Karpas-422 (cell line): ENCODE results near the gene DCAF7. TPM values are rescaled to one million over a fixed set of nuclear protein-coding genes. Genes with fewer than 3 reads are reported as not detected.
A peak's percentile ranks its signal among the peaks of the same experiment; 100 is the strongest.

ENCODE experiments used
- DNase-seq: peaks from one replicate; pipeline ENCODE4 v3.0.0-alpha.2; 2015
- H2AFZ ChIP-seq: fragments of 200-600 bp; sonication (generic); 2 replicates; pipeline ENCODE4 v1.6.1; 2014; ENCODE audit warnings: antibody characterized with exemption, low read length, mixed read lengths
- H3K27ac ChIP-seq: fragments of 200-600 bp; sonication (generic); 2 replicates; pipeline ENCODE4 v1.5.1; 2014; ENCODE audit warnings: mild to moderate bottlenecking, low read length, moderate library complexity
- H3K27me3 ChIP-seq: fragments of 200-600 bp; sonication (generic); 2 replicates; pipeline ENCODE4 v1.6.1; 2014; ENCODE audit warnings: low read length, mixed read lengths
- H3K36me3 ChIP-seq: fragments of 200-600 bp; sonication (generic); 2 replicates; pipeline ENCODE4 v1.6.1; 2014; ENCODE audit warnings: low read length, mixed read lengths; ENCODE audit not compliant: insufficient read depth
- H3K4me1 ChIP-seq: fragments of 200-600 bp; sonication (generic); 2 replicates; pipeline ENCODE4 v1.6.1; 2014; ENCODE audit warnings: mild to moderate bottlenecking, low read length, mixed read lengths
- H3K4me2 ChIP-seq: fragments of 200-600 bp; sonication (generic); 2 replicates; pipeline ENCODE4 v1.6.1; 2014; ENCODE audit warnings: low read length, low read depth, mild to moderate bottlenecking; ENCODE audit not compliant: poor library complexity, severe bottlenecking
- H3K4me3 ChIP-seq: fragments of 200-600 bp; sonication (generic); 2 replicates; pipeline ENCODE4 v1.5.1; 2014; ENCODE audit warnings: mild to moderate bottlenecking, antibody characterized with exemption, low read length, mixed read lengths
- H3K79me2 ChIP-seq: fragments of 200-600 bp; sonication (generic); 2 replicates; pipeline ENCODE4 v1.6.1; 2014; ENCODE audit warnings: mild to moderate bottlenecking, low read length, mixed read lengths
- H3K9ac ChIP-seq: fragments of 200-600 bp; sonication (generic); 2 replicates; pipeline ENCODE4 v1.6.0; 2014; ENCODE audit warnings: low read length
- H3K9me2 ChIP-seq: fragments of 200-600 bp; sonication (generic), shearing (Covaris generic); replicated peaks from 2 replicates; pipeline ENCODE4 v1.6.0; 2014; ENCODE audit warnings: mild to moderate bottlenecking, low read length, moderate library complexity; ENCODE audit not compliant: insufficient read depth
- H3K9me3 ChIP-seq: fragments of 300-700, 200-600 bp; sonication (generic); 2 replicates; pipeline ENCODE4 v1.6.1; 2014; ENCODE audit warnings: low read length, mixed read lengths
- H4K20me1 ChIP-seq: fragments of 200-600 bp; sonication (generic); 2 replicates; pipeline ENCODE4 v1.6.1; 2014; ENCODE audit warnings: mild to moderate bottlenecking, antibody characterized with exemption, low read length, low read depth; ENCODE audit not compliant: insufficient read depth
- total RNA-seq: library from RNA; depleted of rRNA; stranded (reverse); fragments of >200 nt; shearing (Covaris generic); gene quantifications from 2 replicates; pipeline ENCODE4 v1.2.3, GENCODE V29; 2014; ENCODE audit warnings: low replicate concordance

DCAF7 gene
- total RNA-seq, 1 experiment from 2014 or later, result 72.3 TPM

DNA sequence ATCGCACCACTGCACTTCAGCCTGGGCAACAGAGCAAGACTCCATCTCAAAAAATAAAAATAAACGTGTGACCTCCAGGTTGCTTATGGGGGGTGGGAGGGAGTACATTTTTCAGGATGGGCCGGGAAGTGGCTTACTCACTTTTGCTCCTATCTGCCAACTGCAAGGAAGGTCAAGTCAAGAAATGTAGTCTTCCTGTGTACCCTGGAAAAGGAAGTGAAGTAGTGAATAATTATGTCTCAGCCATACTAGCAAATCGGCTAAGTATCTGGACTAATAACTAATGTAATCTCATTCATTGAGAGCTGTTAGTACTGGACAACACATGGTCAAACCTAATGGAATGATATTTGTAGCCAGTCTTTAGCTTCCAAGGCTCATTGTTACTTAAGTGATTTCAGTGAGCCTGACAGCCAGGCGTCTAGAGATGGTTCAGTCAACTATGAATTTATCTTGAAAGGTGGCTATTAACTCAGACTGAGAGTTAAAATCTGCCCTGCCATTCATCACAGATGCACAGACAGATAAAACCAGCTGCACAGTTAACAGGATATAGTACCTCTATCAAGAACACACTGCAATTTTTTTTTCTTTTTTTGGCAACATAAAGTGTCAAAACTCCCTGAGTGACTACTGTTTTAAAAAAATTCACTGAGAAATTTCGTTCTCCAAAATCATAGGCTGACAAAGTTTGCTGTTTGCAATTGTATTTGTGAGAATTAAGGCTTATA is 46.7 kb downstream of the DCAF7 start:
- H3K4me1 ChIP-seq, result peaks cover 14% of the 10 kb centered on the region
- DNase-seq, result no peak
- H3K36me3 ChIP-seq, result peaks cover 7% of the 10 kb centered on the region; the same call in 1 of the 2 replicates
- no peaks in the 10 kb centered on the region for H3K9me2 ChIP-seq
- no peaks in the 10 kb centered on the region for H4K20me1 ChIP-seq
- H3K79me2 ChIP-seq, result peaks cover 13% of the 10 kb centered on the region
- H3K9me3 ChIP-seq, result no peaks in the 10 kb centered on the region
- H3K27ac ChIP-seq, result peak overlapping the region; percentile 16
- no peaks in the 10 kb centered on the region for H3K27me3 ChIP-seq
- H2AFZ ChIP-seq, result no peak overlapping the region
- H3K4me3 ChIP-seq, result no peak overlapping the region
- no peak overlapping the region for H3K9ac ChIP-seq
- H3K4me2 ChIP-seq, result no peak overlapping the region

DNA sequence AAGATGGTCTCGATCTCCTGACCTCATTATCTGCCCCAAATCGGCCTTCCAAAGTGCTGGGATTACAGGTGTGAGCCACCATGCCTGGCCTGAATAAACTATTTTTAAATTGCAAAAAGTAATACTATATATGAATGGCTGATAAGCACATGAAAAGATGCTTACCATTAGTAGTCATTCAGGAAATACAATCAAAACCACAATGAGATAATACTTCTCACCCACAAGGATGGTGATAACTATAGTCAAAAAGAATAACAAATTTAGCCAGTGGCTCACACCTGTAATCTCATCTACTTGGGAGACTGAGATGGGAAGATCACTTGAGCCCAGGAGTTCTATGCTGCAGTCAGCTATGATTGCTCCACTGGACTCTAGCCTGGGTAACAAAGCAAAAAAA is 48.0 kb downstream of the DCAF7 start:
- no peak overlapping the region for H3K9ac ChIP-seq
- no peak for DNase-seq

DNA sequence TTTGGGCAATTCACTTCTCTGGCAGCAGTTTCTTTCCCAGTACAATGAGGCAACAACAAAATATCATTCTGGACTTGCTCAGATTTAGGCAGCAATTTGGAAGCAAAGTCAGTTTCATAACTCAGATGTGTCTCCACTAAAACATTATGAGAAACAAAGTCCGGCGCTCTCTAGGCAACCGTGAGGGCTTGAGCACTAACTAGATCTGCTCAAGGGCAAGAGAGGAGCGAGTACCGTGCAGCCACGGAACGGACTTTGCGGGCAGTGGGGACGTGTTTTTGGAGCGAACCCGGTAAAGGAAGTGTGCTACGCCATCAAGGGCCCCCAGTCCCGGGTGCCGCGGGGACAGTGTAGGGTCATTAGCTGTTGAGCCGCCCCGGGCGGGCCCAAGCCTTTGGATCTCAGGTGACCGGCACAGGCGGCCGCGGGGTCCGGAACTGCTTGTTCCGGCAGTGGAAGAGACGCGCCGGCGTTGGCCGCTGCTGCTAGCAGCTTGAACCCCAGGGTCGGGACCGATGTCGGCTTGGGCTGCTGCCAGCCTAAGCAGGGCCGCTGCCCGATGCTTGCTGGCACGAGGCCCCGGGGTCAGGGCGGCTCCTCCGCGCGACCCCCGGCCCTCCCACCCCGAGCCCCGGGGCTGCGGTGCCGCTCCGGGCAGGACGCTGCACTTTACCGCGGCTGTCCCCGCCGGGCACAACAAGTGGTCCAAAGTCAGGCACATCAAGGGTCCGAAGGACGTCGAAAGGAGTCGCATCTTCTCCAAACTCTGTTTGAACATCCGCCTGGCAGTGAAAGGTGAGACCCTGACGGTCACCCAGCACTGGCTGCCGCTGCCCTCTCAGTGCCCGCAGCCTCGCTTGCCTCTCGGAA is 50.5 kb downstream of the DCAF7 start, which contains the start of gene TACO1:
TSS of gene TACO1 (plus strand) at position 327 of the 870 bp plus-strand sequence. CDS start at position 516, 189 bp downstream.
- Histone ChIP-seq H3K4me2 (peak within 1 kb of the TSS; percentile 94), H2AFZ (peak within 1 kb of the TSS; percentile 90), H3K36me3 (0 out of 2 replicates have a peak, but pooled peaks cover under 1% of the 10 kb centered on the region), H3K4me3 (peak within 1 kb of the TSS; percentile 91), H3K9me2 (no peaks in the 10 kb centered on the region), H3K9me3 (no peaks in the 10 kb centered on the region), H4K20me1 (no peaks in the 10 kb centered on the region), H3K27me3 (no peaks in the 10 kb centered on the region), H3K27ac (peak within 1 kb of the TSS; percentile 59; the same call in 1 of the 2 replicates), H3K79me2 (peaks cover 16% of the 10 kb centered on the region), H3K9ac (peak within 1 kb of the TSS; percentile 86), H3K4me1 (peaks cover 17% of the 10 kb centered on the region)
- DNase-seq, result peak; percentile 95

More for the DNA sequence above, 48.0 kb downstream of the DCAF7 start:
- Histone ChIP-seq H3K9me2 (no peaks in the 10 kb centered on the region), H3K4me1 (peaks cover 17% of the 10 kb centered on the region), H3K4me3 (no peak overlapping the region), H2AFZ (no peak overlapping the region), H3K36me3 (peaks cover under 1% of the 10 kb centered on the region; the same call in 1 of the 2 replicates), H3K27ac (no peak overlapping the region), H3K4me2 (no peak overlapping the region), H3K9me3 (no peaks in the 10 kb centered on the region), H3K79me2 (peaks cover 16% of the 10 kb centered on the region), H3K27me3 (no peaks in the 10 kb centered on the region), H4K20me1 (no peaks in the 10 kb centered on the region)

DNA sequence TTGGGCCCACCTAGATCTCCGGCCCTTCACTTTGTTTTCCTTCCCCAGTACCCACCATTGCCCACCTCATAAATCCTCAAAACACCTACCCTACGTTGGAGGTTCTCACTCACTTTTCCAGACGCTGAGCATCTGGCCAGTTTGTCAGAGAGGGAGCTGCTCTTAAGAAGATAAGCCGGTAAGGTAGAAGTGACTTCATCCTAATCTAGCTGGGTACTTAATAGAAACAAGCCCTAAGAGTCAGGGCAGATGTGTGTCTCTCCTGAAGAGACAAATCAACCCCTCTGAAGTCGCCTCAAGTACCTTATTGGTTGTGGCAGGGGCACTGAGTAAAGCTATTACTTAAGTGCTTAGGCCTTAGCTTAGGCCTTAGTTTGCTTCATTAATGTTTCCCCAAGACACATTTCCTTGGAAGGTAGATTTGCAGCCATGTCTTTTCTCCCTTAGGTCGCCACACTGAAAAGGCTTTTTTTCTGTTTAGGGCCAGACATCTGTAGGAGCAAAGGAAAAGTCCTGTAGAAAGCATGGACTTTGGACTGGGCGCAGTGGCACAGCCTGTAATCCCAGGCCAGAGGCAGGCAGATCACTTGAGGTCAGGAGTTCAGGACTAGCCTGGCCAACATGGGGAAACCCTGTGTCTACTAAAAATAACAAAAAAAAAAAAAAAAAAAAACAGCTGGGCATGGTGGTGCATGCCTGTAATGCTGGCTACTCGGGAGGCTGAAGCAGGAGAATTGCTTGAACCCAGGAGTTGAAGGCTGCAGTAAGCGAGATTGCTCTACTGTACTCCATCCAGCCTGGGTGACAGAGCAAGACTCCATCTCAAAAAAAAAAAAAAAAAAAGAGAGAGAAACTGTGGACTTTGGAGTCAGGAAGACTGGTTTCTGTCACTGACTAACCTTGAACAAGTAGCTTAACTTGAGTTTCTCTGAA is 51.4 kb downstream of the DCAF7 start:
- peak overlapping the region; percentile 86 for H3K9ac ChIP-seq
- no peaks in the 10 kb centered on the region for H4K20me1 ChIP-seq
- H3K9me2 ChIP-seq, result no peaks in the 10 kb centered on the region
- H2AFZ ChIP-seq, result peak overlapping the region; percentile 6; the same call in 1 of the 2 replicates
- no peaks in the 10 kb centered on the region for H3K27me3 ChIP-seq
- no peaks in the 10 kb centered on the region for H3K9me3 ChIP-seq
- peaks cover 17% of the 10 kb centered on the region for H3K4me1 ChIP-seq
- H3K79me2 ChIP-seq, result peaks cover 16% of the 10 kb centered on the region
- no peak overlapping the region; the same call in 1 of the 2 replicates for H3K27ac ChIP-seq
- peak overlapping the region; percentile 91 for H3K4me3 ChIP-seq
- H3K36me3 ChIP-seq, result 0 out of 2 replicates have a peak, but pooled peaks cover 4% of the 10 kb centered on the region
- H3K4me2 ChIP-seq, result peak overlapping the region; percentile 94
- peak; percentile 58 for DNase-seq

DNA sequence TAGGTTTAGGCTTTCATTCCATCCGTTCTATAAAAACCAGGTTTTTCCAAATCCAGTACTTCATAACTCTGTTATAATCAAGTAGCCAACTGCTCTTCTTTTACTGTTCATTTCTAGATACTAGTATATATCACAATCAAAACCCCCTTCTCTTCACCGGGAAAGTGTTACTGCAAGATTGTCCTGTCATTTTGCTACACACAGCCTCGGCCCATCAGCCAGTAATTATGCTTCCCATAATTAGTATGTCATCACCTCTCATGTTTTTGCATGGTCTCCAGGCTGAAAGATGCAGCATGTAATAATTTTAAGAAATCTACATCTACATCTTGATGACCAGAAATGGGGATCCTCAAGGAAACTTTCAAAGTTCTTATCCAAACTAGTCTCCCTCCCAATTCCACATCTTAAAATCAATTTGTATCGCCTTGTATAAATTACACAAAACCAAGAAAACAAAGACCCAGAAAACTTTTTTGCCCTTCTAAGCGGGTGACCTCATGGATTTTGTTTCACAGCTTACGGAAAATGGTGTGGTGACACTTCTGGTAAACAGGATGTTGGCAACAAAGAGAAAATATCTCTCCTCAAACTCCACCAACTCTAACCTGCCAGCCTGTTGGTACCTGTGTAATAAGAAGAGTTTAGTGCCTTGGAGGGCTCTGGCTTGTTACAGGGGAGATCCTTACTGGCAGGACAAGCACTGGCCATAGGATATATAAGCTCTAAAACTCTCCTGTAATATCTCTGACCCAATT is 59.7 kb downstream of the DCAF7 start:
- Histone ChIP-seq H3K9me2 (no peaks in the 10 kb centered on the region), H3K4me3 (no peak overlapping the region), H3K9me3 (no peaks in the 10 kb centered on the region), H2AFZ (no peak overlapping the region), H3K27ac (no peak overlapping the region), H3K79me2 (no peaks in the 10 kb centered on the region), H3K27me3 (no peaks in the 10 kb centered on the region), H3K4me2 (no peak overlapping the region), H4K20me1 (0 out of 2 replicates have a peak, but pooled peaks cover 2% of the 10 kb centered on the region), H3K9ac (no peak overlapping the region), H3K36me3 (peaks cover 17% of the 10 kb centered on the region), H3K4me1 (peaks cover 15% of the 10 kb centered on the region)
- DNase-seq, result no peak

DNA sequence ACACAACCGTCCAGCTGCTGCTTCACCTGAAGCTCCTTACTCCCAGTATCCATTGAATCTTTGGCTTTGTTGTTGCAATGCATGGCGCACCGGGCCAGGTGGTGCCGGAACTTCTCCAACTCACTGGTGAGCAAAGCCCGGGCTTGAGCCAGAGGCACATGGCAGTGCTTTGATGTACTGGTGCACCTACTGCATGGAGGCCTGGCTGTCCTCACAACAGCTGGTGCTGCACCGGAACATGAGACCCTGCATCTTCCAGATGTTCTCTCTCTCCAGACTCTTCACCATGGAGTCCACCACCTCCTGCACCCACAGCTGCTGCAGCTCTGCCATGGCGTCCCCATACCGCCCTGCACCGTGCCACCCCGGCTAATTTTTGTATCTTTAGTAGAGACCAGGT is 60.6 kb downstream of the DCAF7 start:
- no peak overlapping the region for H3K4me2 ChIP-seq

DNA sequence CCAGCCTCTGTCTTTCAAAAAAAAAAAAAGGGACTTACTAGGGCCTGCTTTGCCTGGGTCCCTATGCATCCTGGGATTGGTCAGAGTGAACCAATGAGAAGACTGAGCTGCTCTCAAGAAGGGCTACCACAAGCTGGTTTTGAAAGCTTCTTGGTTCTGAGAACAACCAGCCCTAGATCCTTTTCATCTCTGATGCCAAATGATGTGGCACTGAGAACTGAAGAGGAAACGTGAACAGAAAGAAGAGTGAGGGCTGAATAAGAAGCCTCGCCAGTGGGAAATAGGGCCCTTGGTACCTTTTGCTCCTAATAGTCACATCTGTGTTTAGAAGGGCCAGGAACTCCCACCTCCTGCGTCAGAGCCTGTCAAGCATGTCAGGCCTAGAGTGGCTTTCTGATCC is 61.1 kb downstream of the DCAF7 start:
- 0 out of 2 replicates have a peak, but pooled peaks cover 2% of the 10 kb centered on the region for H4K20me1 ChIP-seq
- H3K4me1 ChIP-seq, result peaks cover 15% of the 10 kb centered on the region
- H3K9me2 ChIP-seq, result no peaks in the 10 kb centered on the region
- H3K9ac ChIP-seq, result no peak overlapping the region
- peak overlapping the region; percentile 14; the same call in 1 of the 2 replicates for H3K27ac ChIP-seq
- no peaks in the 10 kb centered on the region for H3K79me2 ChIP-seq
- peak; percentile 71 for DNase-seq
- H2AFZ ChIP-seq, result no peak overlapping the region
- H3K4me3 ChIP-seq, result no peak overlapping the region
- H3K36me3 ChIP-seq, result peaks cover 12% of the 10 kb centered on the region
- no peak overlapping the region for H3K4me2 ChIP-seq
- no peaks in the 10 kb centered on the region for H3K9me3 ChIP-seq
- H3K27me3 ChIP-seq, result no peaks in the 10 kb centered on the region

More for the DNA sequence above, 60.6 kb downstream of the DCAF7 start:
- Histone ChIP-seq H2AFZ (no peak overlapping the region), H3K9me3 (no peaks in the 10 kb centered on the region), H3K27ac (no peak overlapping the region), H3K4me1 (peaks cover 15% of the 10 kb centered on the region), H3K79me2 (no peaks in the 10 kb centered on the region), H3K9me2 (no peaks in the 10 kb centered on the region), H3K9ac (no peak overlapping the region), H3K36me3 (peaks cover 16% of the 10 kb centered on the region), H3K27me3 (no peaks in the 10 kb centered on the region), H3K4me3 (no peak overlapping the region), H4K20me1 (0 out of 2 replicates have a peak, but pooled peaks cover 2% of the 10 kb centered on the region)
- DNase-seq, result no peak
